RKO (cell line): ENCODE measurements around the gene ETV3L.
"Not testable (repeated sequence)": the region's sequence is repeated elsewhere in the genome, so short reads cannot be mapped to it uniquely, and the experiment has no call there.

Experiments used
- DNase-seq: peaks from one replicate; pipeline ENCODE4 v3.0.0-alpha.2; 2016; ENCODE audit warnings: low spot score

Gene ETV3L

GRCh38 chr1:157105298-157105987, 5.8 kb upstream of the ETV3L start:
- DNase-seq = no peak

- DNase-seq = no peak
Measured at GRCh38 chr1:157104598-157105293, 5.1 kb upstream of the ETV3L start.

DNA sequence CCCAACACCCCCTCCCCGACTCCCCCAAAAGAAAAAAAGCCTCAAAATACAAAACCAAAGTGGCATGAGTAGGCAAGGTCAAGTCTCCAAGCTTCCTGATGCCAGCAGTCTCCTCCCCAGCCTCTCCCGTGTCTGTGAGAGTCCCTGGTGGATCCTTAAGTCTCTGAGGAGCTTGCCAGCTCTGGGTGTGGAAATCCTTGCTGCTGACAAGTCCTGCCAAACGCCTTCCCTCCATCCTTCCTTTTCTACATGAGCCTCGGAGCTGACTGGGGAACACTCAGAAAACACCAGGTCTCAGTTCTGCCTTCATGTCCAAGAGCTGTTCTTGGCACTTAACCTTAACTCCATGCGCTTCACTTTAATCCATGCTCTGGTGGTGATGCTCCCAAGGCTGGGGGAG, 3.7 kb upstream of the ETV3L start:
- no peak for DNase-seq

GRCh38 chr1:157101149-157101548, 1.5 kb upstream of the ETV3L start:
- no peak for DNase-seq

- not testable (repeated sequence) for DNase-seq
Measured at GRCh38 chr1:157098987-157099632, 498 bp downstream of the ETV3L start.

- DNase-seq = no peak
Measured at GRCh38 chr1:157098519-157098918, 1.1 kb downstream of the ETV3L start.

- DNase-seq = no peak
Measured at GRCh38 chr1:157097692-157098091, 1.9 kb downstream of the ETV3L start.

DNA sequence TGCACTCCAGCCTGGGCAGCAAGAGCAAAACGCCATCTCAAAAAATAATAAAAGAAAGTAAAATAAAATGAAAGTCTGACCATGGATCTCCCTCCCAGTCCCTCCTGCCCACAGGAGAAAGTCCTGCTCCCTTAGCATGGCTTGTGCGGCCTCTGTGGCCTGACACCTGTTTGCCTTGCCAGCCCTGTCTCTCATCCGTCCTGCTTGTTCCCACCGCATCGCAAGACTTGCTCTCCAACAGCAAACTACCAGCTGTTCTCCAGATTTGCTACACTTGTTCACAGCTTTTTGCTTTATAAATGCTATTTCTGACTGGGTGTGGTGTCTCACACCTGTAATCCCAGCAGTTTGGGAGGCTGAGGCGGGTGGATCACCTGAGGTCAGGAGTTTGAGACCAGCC, 2.7 kb downstream of the ETV3L start:
- DNase-seq = no peak

- no peak for DNase-seq
Measured at GRCh38 chr1:157095551-157095950, 4.1 kb downstream of the ETV3L start.

DNA sequence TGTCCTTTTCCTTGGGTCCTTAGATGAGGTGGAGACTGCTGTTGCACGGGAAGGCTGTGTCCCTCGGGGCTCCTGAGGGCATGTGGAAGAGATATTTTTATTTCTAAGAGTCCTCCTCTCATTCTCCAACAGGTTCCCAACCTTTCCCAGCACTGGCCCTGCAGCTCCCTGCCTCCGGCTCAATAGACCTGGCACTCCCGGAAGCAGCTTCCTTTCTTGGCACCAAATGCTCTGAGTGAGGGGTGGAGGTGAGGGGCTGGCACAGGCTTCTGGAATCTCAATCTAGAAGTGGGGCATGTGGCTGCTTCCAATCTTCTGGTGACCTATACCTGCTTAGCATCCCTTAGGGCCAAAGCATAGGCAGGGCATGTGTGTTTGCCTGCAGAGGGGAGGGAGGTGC, 4.5 kb downstream of the ETV3L start:
- no peak for DNase-seq

DNA sequence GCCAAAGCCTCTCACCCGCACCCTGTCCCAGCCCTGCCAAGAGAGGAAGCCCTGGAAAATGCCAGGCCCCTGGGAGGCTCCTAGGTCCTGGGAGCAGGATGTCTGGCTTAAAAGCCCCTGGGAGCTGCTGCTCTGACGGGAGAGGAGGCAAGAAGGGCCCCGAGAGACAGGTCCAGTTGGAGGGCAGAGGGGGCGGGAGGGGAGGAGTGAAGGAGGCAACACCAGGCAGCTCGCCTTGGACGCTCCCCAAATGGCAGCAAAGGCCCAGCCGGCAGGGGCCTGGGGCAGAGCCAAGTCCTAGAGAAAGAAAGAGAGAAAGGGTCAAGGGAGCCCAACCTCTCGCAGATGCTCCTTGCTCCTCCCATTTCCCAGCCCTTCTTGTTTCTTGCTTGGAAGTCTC, 6.8 kb downstream of the ETV3L start:
- DNase-seq = no peak

GRCh38 chr1:157091668-157092273, 7.8 kb downstream of the ETV3L start:
- DNase-seq = no peak

- no peak for DNase-seq
Measured at GRCh38 chr1:157091186-157091585, 8.4 kb downstream of the ETV3L start.

GRCh38 chr1:157090771-157091170, 8.8 kb downstream of the ETV3L start:
- no peak for DNase-seq

GRCh38 chr1:157090196-157090647, 9.4 kb downstream of the ETV3L start:
- DNase-seq = peak; percentile 73

DNA sequence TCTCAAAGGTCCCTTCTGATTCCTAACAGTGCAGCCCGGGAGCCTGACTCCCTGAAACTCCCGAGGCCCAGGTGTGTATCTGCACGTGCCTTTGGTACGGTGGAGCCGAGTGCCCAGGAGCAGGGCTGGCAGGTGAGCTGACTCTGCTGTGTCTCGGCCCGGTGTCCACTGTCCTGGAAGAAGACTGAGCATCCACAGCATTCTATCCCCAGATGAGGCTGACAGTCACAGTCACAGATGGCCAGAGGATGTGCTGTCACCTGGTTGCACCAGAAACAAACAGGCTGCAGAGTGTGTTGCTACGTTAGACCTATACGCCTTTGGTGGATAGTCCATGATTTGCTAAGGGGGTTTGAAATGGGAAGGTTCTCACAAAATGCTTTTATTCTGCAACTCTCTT, 9.8 kb downstream of the ETV3L start:
- DNase-seq = no peak

DNA sequence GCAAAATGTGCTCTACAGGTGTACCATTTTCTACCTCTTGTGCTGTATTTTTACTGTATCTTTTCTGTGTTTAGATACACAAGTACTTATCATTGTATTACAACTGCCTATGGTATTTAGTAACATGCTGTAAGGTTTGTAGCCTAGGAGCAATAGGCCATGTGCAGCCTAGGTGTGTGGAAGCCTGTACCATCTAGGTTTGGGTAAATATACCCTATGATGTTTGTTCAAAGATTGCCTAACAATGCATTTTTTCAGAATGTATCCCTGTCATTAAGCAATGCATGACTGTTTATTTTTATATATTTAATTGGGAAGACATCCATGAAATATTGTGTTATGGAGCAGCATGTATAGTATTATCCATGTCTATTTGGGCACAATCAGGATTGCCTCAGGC, 11.0 kb downstream of the ETV3L start:
- DNase-seq = no peak

DNA sequence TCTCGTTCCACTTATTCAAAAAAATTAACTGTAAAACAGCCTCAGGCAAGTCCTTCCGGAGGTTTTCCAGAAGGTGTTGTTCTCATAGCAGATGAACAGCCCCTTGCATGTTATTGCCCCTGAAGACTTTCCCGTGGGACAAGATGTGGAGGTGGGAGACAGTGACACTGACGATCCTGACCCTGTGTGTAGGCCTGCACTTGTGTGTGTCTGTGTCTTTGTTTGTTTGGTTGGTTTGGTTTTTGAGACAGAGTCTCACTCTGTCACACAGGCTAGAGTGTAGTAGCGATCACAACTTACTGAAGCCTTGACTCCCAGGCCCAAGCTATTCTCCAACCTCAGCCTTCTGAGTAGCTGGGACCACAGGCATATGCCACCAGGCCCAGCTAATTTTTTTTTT, 12.6 kb downstream of the ETV3L start:
- no peak for DNase-seq

GRCh38 chr1:157086299-157086698, 13.3 kb downstream of the ETV3L start:
- no peak for DNase-seq

- no peak for DNase-seq
Measured at GRCh38 chr1:157085421-157085820, 14.2 kb downstream of the ETV3L start.

DNA sequence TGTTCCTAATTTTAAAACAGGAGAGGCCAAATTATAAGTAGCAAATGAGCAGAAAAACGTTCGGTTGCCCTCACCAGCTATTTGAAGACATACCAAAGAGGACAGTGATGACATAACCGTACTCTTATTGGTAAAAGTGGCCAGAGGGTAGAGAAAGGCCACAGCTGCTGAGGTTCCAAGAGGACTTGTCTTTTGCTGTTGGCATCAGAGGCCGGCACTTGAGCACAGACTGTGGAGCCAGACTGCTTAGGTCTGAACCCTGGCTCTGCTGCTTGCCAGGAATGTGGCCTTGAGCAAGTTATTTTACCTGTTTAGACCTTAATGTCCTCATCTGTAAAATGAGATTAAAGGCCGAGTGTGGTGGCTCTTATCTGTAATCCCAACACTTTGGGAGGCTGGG, 14.9 kb downstream of the ETV3L start:
- no peak for DNase-seq

DNA sequence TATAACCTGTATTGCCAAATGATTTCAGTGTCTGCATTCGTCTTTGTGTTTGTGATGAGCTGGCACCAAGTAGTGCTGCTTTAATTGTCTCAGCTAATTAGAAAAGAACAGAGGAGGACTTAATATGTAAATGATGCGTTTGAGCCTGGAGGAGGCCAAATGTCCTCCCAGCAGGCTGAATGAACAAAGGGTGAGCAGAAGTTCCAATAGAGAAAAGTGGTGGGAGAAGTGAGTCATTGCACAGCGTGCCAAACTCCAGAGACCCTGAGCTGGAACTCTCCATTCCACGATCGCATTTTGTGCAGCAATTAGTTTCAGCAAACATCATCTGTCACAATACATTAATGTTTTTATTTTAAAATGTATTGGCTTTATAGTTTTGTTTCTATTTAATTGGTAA, 17.9 kb downstream of the ETV3L start:
- DNase-seq = no peak

- no peak for DNase-seq
Measured at GRCh38 chr1:157080714-157081113, 18.9 kb downstream of the ETV3L start.
